ENCODE data around the gene REC8.

DNA sequence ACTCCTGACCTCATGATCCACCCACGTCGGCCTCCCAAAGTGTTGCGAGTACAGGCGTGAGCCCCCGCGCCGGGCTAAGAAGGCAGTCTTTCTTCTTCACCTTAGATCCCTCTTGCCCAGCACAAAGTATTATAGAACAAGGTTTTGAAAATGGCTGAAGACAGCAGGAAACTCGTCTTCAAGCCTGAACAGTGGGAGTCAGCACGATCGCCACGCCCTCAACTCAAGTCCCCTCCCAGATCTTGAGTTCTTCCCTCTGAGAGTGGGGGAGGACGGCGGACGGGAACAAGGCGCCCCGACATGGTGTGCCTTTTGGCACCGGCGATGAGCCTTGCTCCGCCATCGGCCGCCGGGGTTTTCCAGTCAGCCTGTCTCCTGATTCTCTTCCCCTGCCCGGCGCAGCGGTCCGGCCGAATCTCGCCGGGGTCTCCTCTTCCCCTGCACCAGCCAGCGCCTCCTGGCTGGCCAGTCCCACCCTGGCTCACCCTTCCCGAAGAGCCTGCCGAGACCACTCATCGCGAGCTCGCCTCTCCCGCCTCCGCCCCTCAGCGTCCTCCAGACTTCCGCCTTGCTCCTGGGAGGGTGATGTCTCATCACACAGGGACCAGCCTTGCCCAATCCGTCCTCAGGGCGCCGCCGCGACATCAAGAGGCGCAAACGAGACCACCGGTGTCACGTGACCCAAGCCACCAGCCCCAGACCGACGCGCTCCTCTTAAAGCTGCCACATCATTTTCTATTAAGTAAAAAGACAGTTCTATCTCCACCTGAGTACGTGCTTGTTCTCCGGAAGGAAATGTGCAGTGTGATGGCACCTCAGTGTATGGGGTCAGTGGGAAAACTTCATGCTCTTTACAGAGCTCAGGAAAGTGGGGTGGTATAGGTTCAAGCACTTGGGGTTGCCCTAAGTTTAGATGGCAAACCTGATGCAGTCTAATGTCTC is 41.3 kb downstream of the REC8 start, which contains the start of gene CHMP4A:
- TF ChIP-seq, protein P1, sequence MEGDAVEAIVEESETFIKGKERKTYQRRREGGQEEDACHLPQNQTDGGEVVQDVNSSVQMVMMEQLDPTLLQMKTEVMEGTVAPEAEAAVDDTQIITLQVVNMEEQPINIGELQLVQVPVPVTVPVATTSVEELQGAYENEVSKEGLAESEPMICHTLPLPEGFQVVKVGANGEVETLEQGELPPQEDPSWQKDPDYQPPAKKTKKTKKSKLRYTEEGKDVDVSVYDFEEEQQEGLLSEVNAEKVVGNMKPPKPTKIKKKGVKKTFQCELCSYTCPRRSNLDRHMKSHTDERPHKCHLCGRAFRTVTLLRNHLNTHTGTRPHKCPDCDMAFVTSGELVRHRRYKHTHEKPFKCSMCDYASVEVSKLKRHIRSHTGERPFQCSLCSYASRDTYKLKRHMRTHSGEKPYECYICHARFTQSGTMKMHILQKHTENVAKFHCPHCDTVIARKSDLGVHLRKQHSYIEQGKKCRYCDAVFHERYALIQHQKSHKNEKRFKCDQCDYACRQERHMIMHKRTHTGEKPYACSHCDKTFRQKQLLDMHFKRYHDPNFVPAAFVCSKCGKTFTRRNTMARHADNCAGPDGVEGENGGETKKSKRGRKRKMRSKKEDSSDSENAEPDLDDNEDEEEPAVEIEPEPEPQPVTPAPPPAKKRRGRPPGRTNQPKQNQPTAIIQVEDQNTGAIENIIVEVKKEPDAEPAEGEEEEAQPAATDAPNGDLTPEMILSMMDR (IDR thresholded peaks at IDR 0.05) = peak in 6 of 12 donors; percentile 9 to 48 (median 28)
- peak in 1 of 2 donors; percentile 90 for TF ChIP-seq POLR2A (IDR thresholded peaks at IDR 0.05)

All from heart left ventricle (tissue), 13 donors.